Neutrophil (primary cell): ENCODE measurements around the gene LHB.

ENCODE experiments used
- H3K27ac ChIP-seq: fragments of 200-600 bp; sonication (generic); 2 replicates; pipeline ENCODE4 v1.5.1; 2016; ENCODE audit warnings: mild to moderate bottlenecking, moderate library complexity
- H3K27me3 ChIP-seq: fragments of 200-600 bp; sonication (generic); 2 replicates; pipeline ENCODE4 v1.6.0; 2016; ENCODE audit warnings: mild to moderate bottlenecking
- H3K36me3 ChIP-seq: fragments of 200-600 bp; sonication (generic); 2 replicates; pipeline ENCODE4 v1.5.1; 2017
- H3K4me1 ChIP-seq, 2 experiments: fragments of 200-600 bp in 1 of 2; sonication (generic) in 1 of 2; 1 replicate in 1 of 2; 2 replicates in 1 of 2; pipeline versions ENCODE4 v1.5.1 to v1.6.1; 2013 to 2016; ENCODE audit warnings: low read depth in 1 of 2, low read length in 1 of 2, mild to moderate bottlenecking in 1 of 2, moderate library complexity in 1 of 2; ENCODE audit not compliant: control insufficient read depth in 1 of 2, insufficient read depth in 1 of 2
- H3K4me3 ChIP-seq, 2 experiments: fragments of 200-600 bp in 1 of 2; sonication (generic) in 1 of 2; 1 replicate in 1 of 2; 2 replicates in 1 of 2; pipeline ENCODE4 v1.5.1; 2013 to 2016; ENCODE audit warnings: low read depth in 1 of 2, low read length in 1 of 2, mild to moderate bottlenecking in 1 of 2, moderate library complexity in 1 of 2
- H3K9me3 ChIP-seq: fragments of 200-600 bp; sonication (generic); 2 replicates; pipeline ENCODE4 v1.5.1; 2016
- CTCF ChIP-seq: fragments of 200-600 bp; sonication (generic); IDR thresholded peaks from 2 replicates; pipeline ENCODE4 v1.5.1; 2016; ENCODE audit warnings: antibody characterized with exemption

Gene LHB

GRCh38 chr19:48967346-48968178 is 49.3 kb downstream of the LHB start:
- H3K27ac ChIP-seq, result peak overlapping the region; percentile 98
- H3K9me3 ChIP-seq, result no peaks in the 10 kb centered on the region
- H3K4me3 ChIP-seq, result peak overlapping the region; percentile 89 to 100
- H3K36me3 ChIP-seq, result peaks cover 50% of the 10 kb centered on the region
- H3K4me1 ChIP-seq, result peaks cover 53% of the 10 kb centered on the region in 2 experiments
- peak; percentile 12 for TF ChIP-seq CTCF
- no peaks in the 10 kb centered on the region for H3K27me3 ChIP-seq

DNA sequence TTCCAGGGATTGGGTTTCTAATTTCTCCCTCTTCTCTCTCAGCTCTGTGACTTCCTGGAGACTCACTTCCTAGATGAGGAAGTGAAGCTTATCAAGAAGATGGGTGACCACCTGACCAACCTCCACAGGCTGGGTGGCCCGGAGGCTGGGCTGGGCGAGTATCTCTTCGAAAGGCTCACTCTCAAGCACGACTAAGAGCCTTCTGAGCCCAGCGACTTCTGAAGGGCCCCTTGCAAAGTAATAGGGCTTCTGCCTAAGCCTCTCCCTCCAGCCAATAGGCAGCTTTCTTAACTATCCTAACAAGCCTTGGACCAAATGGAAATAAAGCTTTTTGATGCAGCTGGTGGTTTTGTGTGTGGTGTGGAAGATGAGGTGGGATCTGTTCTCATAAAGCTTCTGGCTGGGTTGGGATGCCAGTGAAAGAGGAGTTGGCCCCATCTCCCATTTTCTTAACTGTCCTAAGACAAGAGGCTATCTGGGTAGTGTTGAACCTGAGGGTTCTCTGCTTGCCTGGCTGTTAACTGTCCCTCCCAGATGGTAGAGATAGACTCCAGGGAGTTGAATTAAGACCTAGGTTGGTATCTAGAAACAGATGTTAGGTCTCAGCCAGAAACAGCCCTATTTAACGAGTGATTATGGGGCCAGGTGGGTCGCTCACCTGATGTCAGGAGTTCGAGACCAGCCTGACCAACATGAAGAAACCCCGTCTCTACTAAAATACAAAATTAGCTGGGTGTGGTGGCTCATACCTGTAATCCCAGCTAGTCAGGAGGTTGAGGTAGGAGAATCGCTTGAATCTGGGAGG is 50.1 kb downstream of the LHB start:
- Histone ChIP-seq H3K4me3 (peak overlapping the region; percentile 89 to 100), H3K27me3 (no peaks in the 10 kb centered on the region), H3K4me1 (peaks cover 61% of the 10 kb centered on the region in 2 experiments), H3K27ac (peak overlapping the region; percentile 98), H3K36me3 (peaks cover 44% of the 10 kb centered on the region), H3K9me3 (no peaks in the 10 kb centered on the region)
- no peak for TF ChIP-seq CTCF
